PC-9 (cell line): ENCODE measurements around the gene CNPY4. TPM values are rescaled to one million over a fixed set of nuclear protein-coding genes. Genes with fewer than 3 reads are reported as not detected.
"Not testable (repeated sequence)": the region's sequence is repeated elsewhere in the genome, so short reads cannot be mapped to it uniquely, and the experiment has no call there.

Experiments used
- BruUV-seq: library from RNA; stranded (reverse); fragments of 400-500 nt; replicated peaks from 2 replicates; lab custom pipeline; 2021; lab: Mats Ljungman, UMichigan
- CTCF ChIA-PET: fragments of 300-600 bp; sonication (Branson Sonifier 250); formaldehyde crosslinking; loops from one replicate; lab custom pipeline; 2022; ENCODE audit warnings: antibody characterized with exemption; lab: Charles Lee
- POLR2A ChIA-PET: fragments of 300-600 bp; sonication (Branson Sonifier 250); formaldehyde crosslinking; loops from one replicate; lab custom pipeline; 2022; ENCODE audit warnings: antibody characterized with exemption; ENCODE audit not compliant: unreplicated experiment; lab: Charles Lee
- DNase-seq, 2 experiments: peaks; one replicate each; pipeline versions ENCODE4 v3.0.0 to v3.0.0-alpha.2; 2015 to 2022; ENCODE audit warnings: mixed read lengths in 1 of 2
- H2AFZ ChIP-seq: fragments of 200-600 bp; sonication (generic); 2 replicates; pipeline ENCODE4 v1.8.1; 2017; ENCODE audit warnings: antibody characterized with exemption
- H3F3A ChIP-seq: fragments of 200-600 bp; sonication (generic); 2 replicates; pipeline ENCODE4 v1.8.1; 2017; ENCODE audit warnings: antibody characterized with exemption, mild to moderate bottlenecking, low read depth; ENCODE audit not compliant: insufficient read depth
- H3K27ac ChIP-seq: fragments of 200-600 bp; sonication (generic); 2 replicates; pipeline ENCODE4 v1.6.1; 2016; ENCODE audit warnings: mixed run types
- H3K27me3 ChIP-seq: fragments of 200-600 bp; sonication (generic); 2 replicates; pipeline ENCODE4 v1.6.1; 2016; ENCODE audit warnings: low read depth, mixed run types; ENCODE audit not compliant: insufficient read depth
- H3K36me3 ChIP-seq: fragments of 200-600 bp; sonication (generic); 2 replicates; pipeline ENCODE4 v1.6.1; 2016; ENCODE audit warnings: low read depth, mixed run types
- H3K4me1 ChIP-seq: fragments of 200-600 bp; sonication (generic); replicated peaks from 2 replicates; pipeline ENCODE4 v1.6.1; 2016; ENCODE audit warnings: mixed run types; ENCODE audit not compliant: insufficient read depth
- H3K4me2 ChIP-seq: fragments of 200-600 bp; sonication (generic); 2 replicates; pipeline ENCODE4 v1.6.1; 2017; ENCODE audit warnings: mixed run types
- H3K4me3 ChIP-seq: fragments of 200-600 bp; sonication (generic); 2 replicates; pipeline ENCODE4 v1.6.1; 2016; ENCODE audit warnings: mixed run types
- H3K79me2 ChIP-seq: fragments of 200-600 bp; sonication (generic); 2 replicates; pipeline ENCODE4 v1.6.1; 2017; ENCODE audit warnings: low read depth, mixed run types
- H3K9me2 ChIP-seq: fragments of 200-600 bp; sonication (generic); 2 replicates; pipeline ENCODE4 v1.8.1; 2017; ENCODE audit warnings: mild to moderate bottlenecking; ENCODE audit not compliant: insufficient read depth
- H3K9me3 ChIP-seq: fragments of 200-600 bp; sonication (generic); 2 replicates; pipeline ENCODE4 v1.8.1; 2016; ENCODE audit warnings: low read depth; ENCODE audit not compliant: insufficient read depth
- H4K20me1 ChIP-seq: fragments of 200-600 bp; sonication (generic); 2 replicates; pipeline ENCODE4 v1.8.1; 2017; ENCODE audit not compliant: insufficient read depth
- EZH2 ChIP-seq: fragments of 200-600 bp; sonication (generic); IDR thresholded peaks from 2 replicates; pipeline ENCODE4 v1.8.0; 2017; ENCODE audit warnings: antibody characterized with exemption, low read depth
- intact Hi-C: fragments of 100-400 bp; cut with micrococcal nuclease; formaldehyde crosslinking; loops from one replicate; pipeline ENCODE4 v1.10.0; 2022; ENCODE audit not compliant: unreplicated experiment
- total RNA-seq: library from RNA; stranded (reverse); gene quantifications from 2 replicates; pipeline ENCODE4 v1.2.3, GENCODE V29; 2021
- TF ChIP-seq, protein P1 (sequence below): fragments of 200-600 bp; sonication (generic); conservative IDR thresholded peaks from 2 replicates; pipeline ENCODE4 v1.6.1; 2017; ENCODE audit warnings: mixed run types, antibody characterized with exemption, mild to moderate bottlenecking, moderate library complexity

Gene CNPY4
- total RNA-seq, 1 experiment from 2014 or later: 10.3 TPM

- Histone ChIP-seq H3K4me2 (peak overlapping the region; percentile 80), H2AFZ (peak overlapping the region; percentile 92; the same call in 1 of the 2 replicates), H3K4me3 (peak overlapping the region; percentile 75), H4K20me1 (no peaks in the 10 kb centered on the region), H3K79me2 (peaks cover 8% of the 10 kb centered on the region; the same call in 1 of the 2 replicates), H3K27me3 (no peaks in the 10 kb centered on the region), H3K27ac (no peak overlapping the region), H3K9me3 (no peaks in the 10 kb centered on the region), H3K9me2 (no peaks in the 10 kb centered on the region), H3K36me3 (no peaks in the 10 kb centered on the region), H3F3A (peaks cover 42% of the 10 kb centered on the region), H3K4me1 (peaks cover 19% of the 10 kb centered on the region; the same call in 1 of the 2 replicates)
- CTCF ChIA-PET: interaction anchor here (0.5 to 0.6 kb wide), 2 partner anchors 44 to 1027 kb away, joined by 4 to 10 read pairs; no protein-coding TSS in a partner anchor
- intact Hi-C loops: loop anchor here (1.0 to 2.0 kb wide), 2 partner anchors 27 to 47 kb away; partner anchors contain the start of genes AP4M1, MCM7 and ZNF3
- no TSS peak for BruUV-seq
- POLR2A ChIA-PET: no interaction called here
- DNase-seq: no peak
- no peak for TF ChIP-seq EZH2
- TF ChIP-seq, protein P1, sequence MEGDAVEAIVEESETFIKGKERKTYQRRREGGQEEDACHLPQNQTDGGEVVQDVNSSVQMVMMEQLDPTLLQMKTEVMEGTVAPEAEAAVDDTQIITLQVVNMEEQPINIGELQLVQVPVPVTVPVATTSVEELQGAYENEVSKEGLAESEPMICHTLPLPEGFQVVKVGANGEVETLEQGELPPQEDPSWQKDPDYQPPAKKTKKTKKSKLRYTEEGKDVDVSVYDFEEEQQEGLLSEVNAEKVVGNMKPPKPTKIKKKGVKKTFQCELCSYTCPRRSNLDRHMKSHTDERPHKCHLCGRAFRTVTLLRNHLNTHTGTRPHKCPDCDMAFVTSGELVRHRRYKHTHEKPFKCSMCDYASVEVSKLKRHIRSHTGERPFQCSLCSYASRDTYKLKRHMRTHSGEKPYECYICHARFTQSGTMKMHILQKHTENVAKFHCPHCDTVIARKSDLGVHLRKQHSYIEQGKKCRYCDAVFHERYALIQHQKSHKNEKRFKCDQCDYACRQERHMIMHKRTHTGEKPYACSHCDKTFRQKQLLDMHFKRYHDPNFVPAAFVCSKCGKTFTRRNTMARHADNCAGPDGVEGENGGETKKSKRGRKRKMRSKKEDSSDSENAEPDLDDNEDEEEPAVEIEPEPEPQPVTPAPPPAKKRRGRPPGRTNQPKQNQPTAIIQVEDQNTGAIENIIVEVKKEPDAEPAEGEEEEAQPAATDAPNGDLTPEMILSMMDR: no peak
Measured at GRCh38 chr7:100127866-100128636, 8.6 kb downstream of the CNPY4 start.

DNA sequence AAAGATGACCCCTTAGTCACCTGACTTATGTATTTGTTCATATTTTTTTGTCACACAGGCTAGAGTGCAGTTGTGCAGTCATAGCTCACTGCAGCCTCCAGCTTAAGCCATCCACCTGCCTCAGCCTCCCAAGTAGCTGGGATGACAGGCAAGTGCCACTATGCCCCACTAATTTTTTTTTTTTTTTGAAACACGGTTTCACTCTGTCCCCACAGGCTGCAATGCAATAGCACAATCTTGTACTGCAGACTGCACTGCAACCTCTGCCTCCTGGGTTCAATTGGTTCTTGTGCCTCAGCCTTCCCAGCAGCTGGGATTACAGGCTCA lies 9.2 kb downstream of the CNPY4 start:
- TF ChIP-seq, protein P1: no peak
- no peak for TF ChIP-seq EZH2
- Histone ChIP-seq H3K36me3 (no peaks in the 10 kb centered on the region), H3K9me3 (no peaks in the 10 kb centered on the region), H3F3A (peaks cover 42% of the 10 kb centered on the region), H2AFZ (no peak overlapping the region), H3K4me3 (no peak overlapping the region), H3K79me2 (peaks cover 8% of the 10 kb centered on the region; the same call in 1 of the 2 replicates), H3K9me2 (no peaks in the 10 kb centered on the region), H3K4me1 (peaks cover 19% of the 10 kb centered on the region; the same call in 1 of the 2 replicates), H3K4me2 (no peak overlapping the region), H3K27me3 (no peaks in the 10 kb centered on the region), H4K20me1 (no peaks in the 10 kb centered on the region), H3K27ac (no peak overlapping the region)
- DNase-seq: no peak
- CTCF ChIA-PET: interaction anchor here (0.5 to 0.6 kb wide), 2 partner anchors 45 to 1027 kb away, joined by 4 to 10 read pairs; no protein-coding TSS in a partner anchor
- intact Hi-C loops: no loop called here
- POLR2A ChIA-PET: no interaction called here
- BruUV-seq: no TSS peak

DNA sequence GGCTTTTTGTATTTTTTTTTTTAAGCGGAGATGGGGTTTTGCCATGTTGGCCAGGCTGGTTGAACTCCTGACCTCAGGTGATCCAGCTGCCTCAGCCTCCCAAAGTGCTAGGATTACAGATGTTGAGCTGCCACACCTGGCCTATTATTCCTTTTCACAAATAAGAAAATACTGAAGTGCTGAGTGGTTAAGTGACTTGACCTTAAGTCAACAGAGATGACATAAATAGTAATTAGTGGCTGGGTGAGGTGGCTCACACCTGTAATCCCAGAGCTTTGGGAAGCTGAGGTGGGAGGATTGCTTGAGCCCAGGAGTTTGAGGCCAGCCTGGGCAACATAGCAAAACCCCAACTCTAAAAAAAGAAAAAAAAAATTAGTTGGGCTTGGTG lies 10.8 kb downstream of the CNPY4 start:
- H3K9me3 ChIP-seq, H3K36me3 ChIP-seq, H3K79me2 ChIP-seq, H3K27me3 ChIP-seq, H3K4me3 ChIP-seq, H4K20me1 ChIP-seq, H3K9me2 ChIP-seq, BruUV-seq: not testable (repeated sequence)
- Histone ChIP-seq H3K27ac (peak overlapping the region; percentile 46), H3K4me1 (peaks cover 18% of the 10 kb centered on the region; the same call in 1 of the 2 replicates), H3F3A (peaks cover 34% of the 10 kb centered on the region), H3K4me2 (peak overlapping the region; percentile 57; the same call in 1 of the 2 replicates), H2AFZ (0 out of 2 replicates have a peak overlapping the region, but pooled peaks have one; percentile 71)
- ChIA-PET CTCF (interaction anchor here (0.6 to 1.1 kb wide), 3 partner anchors 28 to 136 kb away, joined by 3 to 4 read pairs (median 3); partner anchors contain the start of gene AP4M1), POLR2A (interaction anchor here (0.6 to 0.8 kb wide), 3 partner anchors 29 to 326 kb away, joined by 4 to 10 read pairs (median 6); partner anchors contain the start of gene MCM7)
- peak; percentile 42 to 94 for DNase-seq
- intact Hi-C loops: loop anchor here (5.0 to 10.0 kb wide), 2 partner anchors 222 to 725 kb away; partner anchors contain the start of gene SLC12A9
